Measurements from ENCODE around the gene ARHGAP42.

DNA sequence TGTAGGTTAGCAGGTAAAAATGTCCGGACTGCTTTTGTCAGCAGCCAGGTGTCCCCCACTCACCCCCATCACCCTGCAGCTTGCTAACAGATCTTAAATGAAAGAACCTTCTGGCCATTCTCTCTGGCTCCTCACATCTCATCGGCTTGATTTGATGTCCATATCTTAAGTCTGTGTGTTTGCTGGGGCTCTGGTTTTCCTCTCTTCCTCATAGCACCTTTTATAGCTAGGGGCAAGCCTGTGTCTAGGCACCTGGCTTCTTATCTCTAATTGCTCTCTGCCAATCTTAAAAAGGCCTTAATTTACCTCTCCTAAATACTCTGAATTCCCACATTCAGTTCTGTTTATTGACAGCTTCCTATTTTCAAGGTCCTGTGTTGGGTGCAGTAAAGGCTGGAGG is 72.0 kb downstream of the ARHGAP42 start:
- TF ChIP-seq, protein P1, sequence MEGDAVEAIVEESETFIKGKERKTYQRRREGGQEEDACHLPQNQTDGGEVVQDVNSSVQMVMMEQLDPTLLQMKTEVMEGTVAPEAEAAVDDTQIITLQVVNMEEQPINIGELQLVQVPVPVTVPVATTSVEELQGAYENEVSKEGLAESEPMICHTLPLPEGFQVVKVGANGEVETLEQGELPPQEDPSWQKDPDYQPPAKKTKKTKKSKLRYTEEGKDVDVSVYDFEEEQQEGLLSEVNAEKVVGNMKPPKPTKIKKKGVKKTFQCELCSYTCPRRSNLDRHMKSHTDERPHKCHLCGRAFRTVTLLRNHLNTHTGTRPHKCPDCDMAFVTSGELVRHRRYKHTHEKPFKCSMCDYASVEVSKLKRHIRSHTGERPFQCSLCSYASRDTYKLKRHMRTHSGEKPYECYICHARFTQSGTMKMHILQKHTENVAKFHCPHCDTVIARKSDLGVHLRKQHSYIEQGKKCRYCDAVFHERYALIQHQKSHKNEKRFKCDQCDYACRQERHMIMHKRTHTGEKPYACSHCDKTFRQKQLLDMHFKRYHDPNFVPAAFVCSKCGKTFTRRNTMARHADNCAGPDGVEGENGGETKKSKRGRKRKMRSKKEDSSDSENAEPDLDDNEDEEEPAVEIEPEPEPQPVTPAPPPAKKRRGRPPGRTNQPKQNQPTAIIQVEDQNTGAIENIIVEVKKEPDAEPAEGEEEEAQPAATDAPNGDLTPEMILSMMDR (optimal IDR thresholded peaks at IDR 0.05 in 1 of 3, IDR thresholded peaks at IDR 0.05 in 1 of 3, conservative IDR thresholded peaks at IDR 0.05 in 1 of 3; ENCODE audit: extremely low read depth in 1 of 3, insufficient read depth in 2 of 3, low read length in 3 of 3): no peak
- TF ChIP-seq EZH2 (IDR thresholded peaks at IDR 0.05; ENCODE audit: low read length): no peak
